Suppressor macrophage (primary cell): Measurements from ENCODE around the gene ADAMTS9.

Experiments used
- DNase-seq, 4 experiments: peaks; one replicate each; pipeline ENCODE4 v3.0.0-alpha.2; 2020 to 2022

Gene ADAMTS9

GRCh38 chr3:64650715-64651114 is 37.1 kb downstream of the ADAMTS9 start:
- no peak for DNase-seq

- no peak for DNase-seq
Observed at GRCh38 chr3:64650096-64650622, 37.6 kb downstream of the ADAMTS9 start.

- no peak for DNase-seq
Observed at GRCh38 chr3:64648927-64649906, 38.6 kb downstream of the ADAMTS9 start.

GRCh38 chr3:64647825-64648224 is 40.0 kb downstream of the ADAMTS9 start:
- DNase-seq = no peak

GRCh38 chr3:64645243-64645642 is 42.6 kb downstream of the ADAMTS9 start:
- DNase-seq = no peak

- no peak for DNase-seq
Observed at GRCh38 chr3:64644483-64644882, 43.3 kb downstream of the ADAMTS9 start.

GRCh38 chr3:64642327-64643151 is 45.3 kb downstream of the ADAMTS9 start:
- DNase-seq = no peak

- DNase-seq = no peak
Observed at GRCh38 chr3:64638981-64639481, 48.8 kb downstream of the ADAMTS9 start.

GRCh38 chr3:64638511-64638910 is 49.3 kb downstream of the ADAMTS9 start:
- no peak for DNase-seq

- DNase-seq = no peak
Observed at GRCh38 chr3:64634417-64634816, 53.4 kb downstream of the ADAMTS9 start.

- no peak for DNase-seq
Observed at GRCh38 chr3:64631951-64632350, 55.8 kb downstream of the ADAMTS9 start.

- no peak for DNase-seq
Observed at GRCh38 chr3:64627471-64628321, 60.1 kb downstream of the ADAMTS9 start.

GRCh38 chr3:64627042-64627441 is 60.8 kb downstream of the ADAMTS9 start:
- no peak for DNase-seq

- no peak for DNase-seq
Observed at GRCh38 chr3:64625381-64625780, 62.4 kb downstream of the ADAMTS9 start.

- DNase-seq = no peak
Observed at GRCh38 chr3:64623125-64623524, 64.7 kb downstream of the ADAMTS9 start.

GRCh38 chr3:64621726-64622395 is 65.9 kb downstream of the ADAMTS9 start:
- no peak for DNase-seq

- DNase-seq = no peak
Observed at GRCh38 chr3:64621275-64621674, 66.5 kb downstream of the ADAMTS9 start.

- no peak for DNase-seq
Observed at GRCh38 chr3:64620020-64620419, 67.8 kb downstream of the ADAMTS9 start.

- DNase-seq = no peak
Observed at GRCh38 chr3:64619216-64619615, 68.6 kb downstream of the ADAMTS9 start.

GRCh38 chr3:64617610-64618009 is 70.2 kb downstream of the ADAMTS9 start:
- no peak for DNase-seq

GRCh38 chr3:64616953-64617352 is 70.8 kb downstream of the ADAMTS9 start:
- no peak for DNase-seq
